Mesendoderm (in vitro differentiated cells): Measurements from ENCODE around the gene IER5.

Experiments
- DNase-seq: peaks from one replicate; pipeline ENCODE4 v3.0.0; 2013
- H2AK5ac ChIP-seq: 2 replicates; pipeline ENCODE4 v1.6.1; 2013; ENCODE audit warnings: low read length, inconsistent platforms
- H2BK120ac ChIP-seq: 2 replicates; pipeline ENCODE4 v1.6.1; 2013; ENCODE audit warnings: low read depth, mild to moderate bottlenecking, low read length, moderate library complexity, mixed read lengths
- H2BK15ac ChIP-seq: replicated peaks from 2 replicates; pipeline ENCODE4 v1.6.1; 2013; ENCODE audit warnings: low read depth, mild to moderate bottlenecking, moderate library complexity
- H2BK5ac ChIP-seq: 2 replicates; pipeline ENCODE4 v1.6.1; 2013; ENCODE audit warnings: low read length, inconsistent platforms
- H3K18ac ChIP-seq: 2 replicates; pipeline ENCODE4 v1.6.1; 2013; ENCODE audit warnings: mild to moderate bottlenecking, low read length, mixed read lengths
- H3K23ac ChIP-seq: one replicate; pipeline ENCODE4 v1.6.1; 2013; ENCODE audit warnings: low read length
- H3K27ac ChIP-seq: 2 replicates; pipeline ENCODE4 v1.5.1; 2013; ENCODE audit warnings: low read depth, mild to moderate bottlenecking, inconsistent platforms, low read length, moderate library complexity
- H3K27me3 ChIP-seq: 2 replicates; pipeline ENCODE4 v1.6.1; 2013; ENCODE audit warnings: low read length, control low read depth, mild to moderate bottlenecking, inconsistent platforms; ENCODE audit not compliant: insufficient read depth, poor library complexity
- H3K36me3 ChIP-seq: 2 replicates; pipeline ENCODE4 v1.6.1; 2013; ENCODE audit warnings: low read length, inconsistent platforms; ENCODE audit not compliant: control insufficient read depth, insufficient read depth
- H3K4ac ChIP-seq: one replicate; pipeline ENCODE4 v1.6.1; 2013; ENCODE audit warnings: low read depth, mild to moderate bottlenecking, low read length, moderate library complexity
- H3K4me1 ChIP-seq: 2 replicates; pipeline ENCODE4 v1.6.1; 2013; ENCODE audit warnings: low read depth, low read length, inconsistent platforms; ENCODE audit not compliant: control insufficient read depth
- H3K4me2 ChIP-seq: 2 replicates; pipeline ENCODE4 v1.6.1; 2013; ENCODE audit warnings: low read length
- H3K4me3 ChIP-seq: 2 replicates; pipeline ENCODE4 v1.5.1; 2013; ENCODE audit warnings: mild to moderate bottlenecking, low read length
- H3K56ac ChIP-seq: one replicate; pipeline ENCODE4 v1.6.1; 2013; ENCODE audit warnings: low read length
- H3K79me1 ChIP-seq: 2 replicates; pipeline ENCODE4 v1.6.1; 2013; ENCODE audit warnings: low read length, inconsistent platforms
- H3K79me2 ChIP-seq: 2 replicates; pipeline ENCODE4 v1.6.1; 2013; ENCODE audit warnings: mild to moderate bottlenecking, low read length; ENCODE audit not compliant: control insufficient read depth, insufficient read depth
- H3K9ac ChIP-seq: 2 replicates; pipeline ENCODE4 v1.6.1; 2013; ENCODE audit warnings: low read length, inconsistent platforms
- H4K5ac ChIP-seq: one replicate; pipeline ENCODE4 v1.6.1; 2013; ENCODE audit warnings: low read length
- H4K8ac ChIP-seq: one replicate; pipeline ENCODE4 v1.6.1; 2013; ENCODE audit warnings: low read depth, mild to moderate bottlenecking, control low read depth, low read length, moderate library complexity
- WGBS: extraction: QIAGEN DNeasy Blood & Tissue Kit; methylation state at CpG from one replicate; pipeline ENCODE4 v1.1.7; 2013; ENCODE audit warnings: low lambda C conversion rate, missing lambda C conversion rate; ENCODE audit not compliant: insufficient coverage; ENCODE audit errors: extremely low coverage; 5-methylcytosine and 5-hydroxymethylcytosine counted together

Gene IER5

GRCh38 chr1:181091309-181092040 lies 3.0 kb downstream of the IER5 start:
- no peak overlapping the region for H2BK15ac ChIP-seq
- H2BK5ac ChIP-seq, result no peak overlapping the region
- H2BK120ac ChIP-seq, result no peak overlapping the region
- no peak overlapping the region for H3K4ac ChIP-seq
- peak overlapping the region; percentile 6 for H3K23ac ChIP-seq
- H3K56ac ChIP-seq, result no peak overlapping the region
- H4K8ac ChIP-seq, result no peak overlapping the region
- WGBS, result 100% methylated on average over 2 of the region's 8 CpGs
- peaks cover 5% of the 10 kb centered on the region for H3K4me1 ChIP-seq
- no peaks in the 10 kb centered on the region for H3K27me3 ChIP-seq
- H3K79me2 ChIP-seq, result peaks cover 34% of the 10 kb centered on the region
- H2AK5ac ChIP-seq, result no peak overlapping the region
- H3K36me3 ChIP-seq, result no peaks in the 10 kb centered on the region
- no peak overlapping the region for H3K27ac ChIP-seq
- peaks cover 7% of the 10 kb centered on the region for H3K79me1 ChIP-seq
- no peak overlapping the region for H3K18ac ChIP-seq
- no peak overlapping the region for H4K5ac ChIP-seq
- H3K9ac ChIP-seq, result peak overlapping the region; percentile 20
- DNase-seq, result no peak
- H3K4me3 ChIP-seq, result no peak overlapping the region
- peak overlapping the region; percentile 22 for H3K4me2 ChIP-seq

- Histone ChIP-seq H3K4me2 (no peak overlapping the region), H3K27ac (no peak overlapping the region), H3K79me2 (peaks cover 34% of the 10 kb centered on the region), H3K23ac (no peak overlapping the region), H3K36me3 (no peaks in the 10 kb centered on the region), H3K4me1 (peaks cover 8% of the 10 kb centered on the region), H3K18ac (no peak overlapping the region), H3K9ac (no peak overlapping the region), H2AK5ac (no peak overlapping the region), H4K8ac (no peak overlapping the region), H2BK120ac (no peak overlapping the region), H4K5ac (no peak overlapping the region), H3K4me3 (no peak overlapping the region), H2BK5ac (no peak overlapping the region), H3K56ac (no peak overlapping the region), H3K79me1 (peaks cover 7% of the 10 kb centered on the region), H3K27me3 (no peaks in the 10 kb centered on the region), H3K4ac (no peak overlapping the region), H2BK15ac (no peak overlapping the region)
- DNase-seq, result no peak
- 100% methylated on average over 2 of the region's 2 CpGs for WGBS
These were observed 3.6 kb downstream of the IER5 start for GRCh38 chr1:181092056-181092455.

GRCh38 chr1:181092883-181093458 lies 4.5 kb downstream of the IER5 start:
- H3K36me3 ChIP-seq, result no peaks in the 10 kb centered on the region
- no peak for DNase-seq
- H3K56ac ChIP-seq, result no peak overlapping the region
- H4K8ac ChIP-seq, result no peak overlapping the region
- no peak overlapping the region for H3K23ac ChIP-seq
- H3K9ac ChIP-seq, result no peak overlapping the region
- H2BK120ac ChIP-seq, result no peak overlapping the region
- peaks cover 7% of the 10 kb centered on the region for H3K79me1 ChIP-seq
- no peak overlapping the region for H4K5ac ChIP-seq
- H3K4me3 ChIP-seq, result no peak overlapping the region
- H2BK15ac ChIP-seq, result no peak overlapping the region
- H3K27ac ChIP-seq, result no peak overlapping the region
- no peaks in the 10 kb centered on the region for H3K27me3 ChIP-seq
- peaks cover 10% of the 10 kb centered on the region for H3K4me1 ChIP-seq
- no peak overlapping the region for H2AK5ac ChIP-seq
- no CpG with 5 or more reads among the region's 4 CpGs for WGBS
- peaks cover 34% of the 10 kb centered on the region for H3K79me2 ChIP-seq
- no peak overlapping the region for H3K4ac ChIP-seq
- no peak overlapping the region for H3K18ac ChIP-seq
- H3K4me2 ChIP-seq, result no peak overlapping the region
- H2BK5ac ChIP-seq, result no peak overlapping the region

GRCh38 chr1:181094416-181095212 lies 6.1 kb downstream of the IER5 start:
- no peak overlapping the region for H2BK15ac ChIP-seq
- no peaks in the 10 kb centered on the region for H3K36me3 ChIP-seq
- H2AK5ac ChIP-seq, result no peak overlapping the region
- H3K4me2 ChIP-seq, result no peak overlapping the region
- no CpG with 5 or more reads among the region's 7 CpGs for WGBS
- no peak overlapping the region for H2BK120ac ChIP-seq
- H3K79me1 ChIP-seq, result peaks cover 7% of the 10 kb centered on the region
- no peak overlapping the region for H4K5ac ChIP-seq
- no peak overlapping the region for H3K56ac ChIP-seq
- no peaks in the 10 kb centered on the region for H3K27me3 ChIP-seq
- DNase-seq, result peak; percentile 95
- no peak overlapping the region for H3K9ac ChIP-seq
- peaks cover 28% of the 10 kb centered on the region for H3K79me2 ChIP-seq
- H3K18ac ChIP-seq, result no peak overlapping the region
- H3K4me1 ChIP-seq, result peaks cover 17% of the 10 kb centered on the region
- no peak overlapping the region for H3K23ac ChIP-seq
- H4K8ac ChIP-seq, result no peak overlapping the region
- no peak overlapping the region for H3K4me3 ChIP-seq
- H2BK5ac ChIP-seq, result no peak overlapping the region
- H3K27ac ChIP-seq, result peak overlapping the region; percentile 21
- H3K4ac ChIP-seq, result no peak overlapping the region

GRCh38 chr1:181095260-181095659 lies 6.8 kb downstream of the IER5 start:
- Histone ChIP-seq H3K4me1 (peaks cover 20% of the 10 kb centered on the region), H2BK120ac (no peak overlapping the region), H2BK5ac (no peak overlapping the region), H2BK15ac (no peak overlapping the region), H3K23ac (no peak overlapping the region), H4K5ac (no peak overlapping the region), H3K4ac (no peak overlapping the region), H4K8ac (no peak overlapping the region), H3K4me3 (no peak overlapping the region), H3K27ac (no peak overlapping the region), H3K79me1 (peaks cover 7% of the 10 kb centered on the region), H2AK5ac (no peak overlapping the region), H3K36me3 (no peaks in the 10 kb centered on the region), H3K9ac (no peak overlapping the region), H3K18ac (no peak overlapping the region), H3K27me3 (no peaks in the 10 kb centered on the region), H3K56ac (no peak overlapping the region), H3K4me2 (no peak overlapping the region), H3K79me2 (peaks cover 21% of the 10 kb centered on the region)
- DNase-seq, result no peak
- WGBS, result no CpG with 5 or more reads among the region's 8 CpGs
